OCI-LY7 (cell line): ENCODE data around the gene NPVF. TPM values are rescaled to one million over a fixed set of nuclear protein-coding genes. Genes with fewer than 3 reads are reported as not detected.

Experiments used
- BruUV-seq: library from RNA; stranded (reverse); fragments of 400-500 nt; replicated peaks from 2 replicates; lab custom pipeline; 2021; lab: Mats Ljungman, UMichigan
- CTCF ChIA-PET: fragments of 300-600 bp; sonication (Branson Sonifier 250); formaldehyde crosslinking; loops from one replicate; lab custom pipeline; 2022; ENCODE audit warnings: antibody characterized with exemption; ENCODE audit not compliant: unreplicated experiment; lab: Charles Lee
- POLR2A ChIA-PET: fragments of 300-600 bp; sonication (Branson Sonifier 250); formaldehyde crosslinking; loops from one replicate; lab custom pipeline; 2022; ENCODE audit warnings: antibody characterized with exemption; lab: Charles Lee
- DNase-seq: peaks from one replicate; pipeline ENCODE4 v3.0.0-alpha.2; 2015; ENCODE audit warnings: low spot score
- H2AFZ ChIP-seq: fragments of 200-600 bp; sonication (generic), shearing (Covaris generic); 2 replicates; pipeline ENCODE4 v1.6.1; 2014; ENCODE audit warnings: mild to moderate bottlenecking, antibody characterized with exemption, low read length, moderate library complexity
- H3K27ac ChIP-seq: fragments of 200-600 bp; sonication (generic); 2 replicates; pipeline ENCODE4 v1.5.1; 2014; ENCODE audit warnings: mixed run types, low read depth, mild to moderate bottlenecking, moderate library complexity, low read length, inconsistent platforms; ENCODE audit not compliant: poor library complexity, severe bottlenecking
- H3K36me3 ChIP-seq: fragments of 200-600 bp; sonication (generic); 2 replicates; pipeline ENCODE4 v1.6.1; 2014; ENCODE audit warnings: mild to moderate bottlenecking, antibody characterized with exemption, low read length, moderate library complexity, mixed read lengths; ENCODE audit not compliant: insufficient read depth
- H3K4me1 ChIP-seq: fragments of 200-600 bp; sonication (generic); 2 replicates; pipeline ENCODE4 v1.5.1; 2014; ENCODE audit warnings: mild to moderate bottlenecking, low read length; ENCODE audit not compliant: insufficient read depth, poor library complexity, severe bottlenecking
- H3K4me2 ChIP-seq: fragments of 200-600 bp; sonication (generic); 2 replicates; pipeline ENCODE4 v1.6.1; 2014; ENCODE audit warnings: mild to moderate bottlenecking, low read length
- H3K4me3 ChIP-seq: fragments of 200-600 bp; sonication (generic); 2 replicates; pipeline ENCODE4 v1.5.1; 2014; ENCODE audit warnings: mild to moderate bottlenecking, low read depth, low read length; ENCODE audit not compliant: poor library complexity, severe bottlenecking
- H3K79me2 ChIP-seq: fragments of 200-600 bp; sonication (generic); 2 replicates; pipeline ENCODE4 v1.6.1; 2016; ENCODE audit warnings: low read depth, mild to moderate bottlenecking, low read length, moderate library complexity, mixed read lengths; ENCODE audit not compliant: insufficient read depth
- H3K9me2 ChIP-seq: fragments of 200-600 bp; sonication (generic); 2 replicates; pipeline ENCODE4 v1.6.1; 2016; ENCODE audit warnings: mild to moderate bottlenecking, low read length, mixed read lengths; ENCODE audit not compliant: insufficient read depth
- H3K9me3 ChIP-seq: fragments of 200-600 bp; sonication (generic); 2 replicates; pipeline ENCODE4 v1.6.1; 2014; ENCODE audit warnings: mild to moderate bottlenecking, mixed run types, low read length, mixed read lengths
- H4K20me1 ChIP-seq: fragments of 200-600 bp; sonication (generic); 2 replicates; pipeline ENCODE4 v1.6.1; 2014; ENCODE audit warnings: mild to moderate bottlenecking, antibody characterized with exemption, low read length, moderate library complexity, mixed read lengths; ENCODE audit not compliant: insufficient read depth
- CTCF ChIP-seq: fragments of 200-600 bp; sonication (generic); conservative IDR thresholded peaks from 2 replicates; pipeline ENCODE4 v1.5.1; 2014; ENCODE audit warnings: mild to moderate bottlenecking, antibody characterized with exemption, low read length, moderate library complexity, mixed read lengths
- EZH2phosphoT487 ChIP-seq: fragments of 200-600 bp; sonication (generic); IDR thresholded peaks from 2 replicates; pipeline ENCODE4 v1.6.1; 2018; ENCODE audit warnings: low read depth, borderline replicate concordance, mild to moderate bottlenecking, mixed run types, antibody characterized with exemption, low read length, moderate library complexity, mixed read lengths
- intact Hi-C: fragments of 100-400 bp; cut with micrococcal nuclease; formaldehyde crosslinking; loops from one replicate; pipeline ENCODE4 v1.10.0; 2022; ENCODE audit not compliant: unreplicated experiment
- total RNA-seq, 2 experiments: library from RNA; depleted of rRNA in 1 of 2; stranded (reverse); fragments of >200 nt in 1 of 2; shearing (Covaris generic) in 1 of 2; gene quantifications; 2 replicates each; pipeline ENCODE4 v1.2.3, GENCODE V29; 2014 to 2022

The NPVF gene
- total RNA-seq, 2 experiments from 2014 or later = not detected

- Histone ChIP-seq H3K36me3 (no peaks in the 10 kb centered on the region; the same call in 1 of the 2 replicates), H3K4me3 (peak overlapping the region; percentile 78), H3K9me3 (no peaks in the 10 kb centered on the region), H4K20me1 (no peaks in the 10 kb centered on the region), H3K79me2 (no peaks in the 10 kb centered on the region), H2AFZ (peak overlapping the region; percentile 94), H3K4me1 (peaks cover 9% of the 10 kb centered on the region), H3K4me2 (peak overlapping the region; percentile 64), H3K9me2 (no peaks in the 10 kb centered on the region), H3K27ac (no peak overlapping the region)
- DNase-seq = no peak
- POLR2A ChIA-PET = interaction anchor here (0.9 to 1.1 kb wide), 2 partner anchors 55 to 344 kb away, joined by 3 to 4 read pairs; no protein-coding TSS in a partner anchor
- intact Hi-C loops = loop anchor here (1.0 kb wide), 2 partner anchors 30 to 55 kb away; partner anchors contain the start of gene CYCS
- CTCF ChIA-PET = interaction anchor here (0.6 to 1.2 kb wide), 3 partner anchors 9 to 55 kb away, joined by 3 to 4 read pairs (median 3); partner anchors contain the start of gene CYCS
- TF ChIP-seq CTCF (peak; percentile 4; the same call in 1 of the 2 replicates), EZH2phosphoT487 (no peak)
- BruUV-seq = no TSS peak
Observed at GRCh38 chr7:25180592-25180923, 47.7 kb downstream of the NPVF start.

- Histone ChIP-seq H3K9me2 (no peaks in the 10 kb centered on the region), H3K79me2 (no peaks in the 10 kb centered on the region), H2AFZ (peak overlapping the region; percentile 95), H3K36me3 (peaks cover 3% of the 10 kb centered on the region; the same call in 1 of the 2 replicates), H3K4me3 (peak overlapping the region; percentile 78), H3K4me1 (peaks cover 9% of the 10 kb centered on the region), H3K4me2 (peak overlapping the region; percentile 82), H4K20me1 (no peaks in the 10 kb centered on the region), H3K27ac (peak overlapping the region; percentile 57), H3K9me3 (no peaks in the 10 kb centered on the region)
- ChIA-PET CTCF (interaction anchor here (0.6 to 1.2 kb wide), 4 partner anchors 9 to 56 kb away, joined by 3 to 5 read pairs (median 4); partner anchors contain the start of gene CYCS), POLR2A (interaction anchor here (0.9 to 1.1 kb wide), 2 partner anchors 54 to 343 kb away, joined by 3 to 4 read pairs; no protein-coding TSS in a partner anchor)
- peak; percentile 97 for DNase-seq
- intact Hi-C loops = loop anchor here (1.0 kb wide), 2 partner anchors 30 to 55 kb away; partner anchors contain the start of gene CYCS
- TF ChIP-seq CTCF (peak; percentile 78), EZH2phosphoT487 (no peak)
- no TSS peak for BruUV-seq
Observed at GRCh38 chr7:25179771-25180591, 48.3 kb downstream of the NPVF start.
